ENCODE data around the gene TRAF2. TPM values are rescaled to one million over a fixed set of nuclear protein-coding genes. Genes with fewer than 3 reads are reported as not detected.

The TRAF2 gene
- total RNA-seq, 1 experiment from 2014 or later = 29.2 TPM

- no peaks in the 10 kb centered on the region for H3K27me3 ChIP-seq (replicated peaks; ENCODE audit: insufficient read depth, low read depth, low read length, poor library complexity)
- ChIA-PET POLR2A (ENCODE audit: low non-redundant PET) (no interaction called here), CTCF (no interaction called here)
- H3K4me1 ChIP-seq (ENCODE audit: insufficient read depth, low read length, poor library complexity, severe bottlenecking) = no peaks in the 10 kb centered on the region
- H3K4me3 ChIP-seq (ENCODE audit: low read depth, low read length, poor library complexity, severe bottlenecking) = no peak overlapping the region
- no peak overlapping the region for H3K27ac ChIP-seq (ENCODE audit: low read depth, low read length, poor library complexity, severe bottlenecking)
- intact Hi-C loops (cut with micrococcal nuclease; ENCODE audit: unreplicated experiment) = no loop called here
- no TSS peak for BruUV-seq (replicated peaks)
- no peaks in the 10 kb centered on the region for H3K9me3 ChIP-seq (ENCODE audit: low read depth, low read length, poor library complexity, severe bottlenecking)
- DNase-seq (ENCODE audit: low spot score) = no peak
- no peaks in the 10 kb centered on the region for H3K36me3 ChIP-seq (ENCODE audit: insufficient read depth, low read length, poor library complexity, severe bottlenecking)
- TF ChIP-seq EZH2 (IDR thresholded peaks at IDR 0.05; ENCODE audit: borderline replicate concordance, low read depth, low read length, poor library complexity, severe bottlenecking) = no peak
- no peak for TF ChIP-seq CTCF (conservative IDR thresholded peaks at IDR 0.05; ENCODE audit: low read depth, low read length)
These were observed 71.1 kb downstream of the TRAF2 start for GRCh38 chr9:136957461-136957860.

GRCh38 chr9:136957901-136958300, 71.6 kb downstream of the TRAF2 start:
- CTCF ChIA-PET = no interaction called here
- Histone ChIP-seq H3K4me1 (ENCODE audit: insufficient read depth, low read length, poor library complexity, severe bottlenecking) (no peaks in the 10 kb centered on the region), H3K27ac (ENCODE audit: low read depth, low read length, poor library complexity, severe bottlenecking) (no peak overlapping the region), H3K27me3 (replicated peaks; ENCODE audit: insufficient read depth, low read depth, low read length, poor library complexity) (no peaks in the 10 kb centered on the region), H3K36me3 (ENCODE audit: insufficient read depth, low read length, poor library complexity, severe bottlenecking) (no peaks in the 10 kb centered on the region), H3K4me3 (ENCODE audit: low read depth, low read length, poor library complexity, severe bottlenecking) (no peak overlapping the region), H3K9me3 (ENCODE audit: low read depth, low read length, poor library complexity, severe bottlenecking) (no peaks in the 10 kb centered on the region)
- POLR2A ChIA-PET (ENCODE audit: low non-redundant PET) = no interaction called here
- intact Hi-C loops (cut with micrococcal nuclease; ENCODE audit: unreplicated experiment) = no loop called here
- no TSS peak for BruUV-seq (replicated peaks)
- no peak for DNase-seq (ENCODE audit: low spot score)
- no peak for TF ChIP-seq CTCF (conservative IDR thresholded peaks at IDR 0.05; ENCODE audit: low read depth, low read length)
- TF ChIP-seq EZH2 (IDR thresholded peaks at IDR 0.05; ENCODE audit: borderline replicate concordance, low read depth, low read length, poor library complexity, severe bottlenecking) = no peak

GRCh38 chr9:136958473-136958872, 72.2 kb downstream of the TRAF2 start:
- ChIA-PET CTCF (no interaction called here), POLR2A (ENCODE audit: low non-redundant PET) (no interaction called here)
- no peak overlapping the region for H3K27ac ChIP-seq (ENCODE audit: low read depth, low read length, poor library complexity, severe bottlenecking)
- DNase-seq (ENCODE audit: low spot score) = no peak
- H3K27me3 ChIP-seq (replicated peaks; ENCODE audit: insufficient read depth, low read depth, low read length, poor library complexity) = no peaks in the 10 kb centered on the region
- TF ChIP-seq CTCF (conservative IDR thresholded peaks at IDR 0.05; ENCODE audit: low read depth, low read length) = no peak
- TF ChIP-seq EZH2 (IDR thresholded peaks at IDR 0.05; ENCODE audit: borderline replicate concordance, low read depth, low read length, poor library complexity, severe bottlenecking) = no peak
- intact Hi-C loops (cut with micrococcal nuclease; ENCODE audit: unreplicated experiment) = no loop called here
- no peaks in the 10 kb centered on the region for H3K36me3 ChIP-seq (ENCODE audit: insufficient read depth, low read length, poor library complexity, severe bottlenecking)
- no peaks in the 10 kb centered on the region for H3K9me3 ChIP-seq (ENCODE audit: low read depth, low read length, poor library complexity, severe bottlenecking)
- BruUV-seq (replicated peaks) = no TSS peak
- no peaks in the 10 kb centered on the region for H3K4me1 ChIP-seq (ENCODE audit: insufficient read depth, low read length, poor library complexity, severe bottlenecking)
- H3K4me3 ChIP-seq (ENCODE audit: low read depth, low read length, poor library complexity, severe bottlenecking) = no peak overlapping the region
